Muscle layer of duodenum (tissue), 2 donors: ENCODE measurements around the gene TBC1D17.

ENCODE experiments used
- H3K27ac ChIP-seq: one replicate; pipeline ENCODE4 v1.7.0; 2013; ENCODE audit warnings: mild to moderate bottlenecking, low read length
- H3K27me3 ChIP-seq: one replicate; pipeline ENCODE4 v1.7.0; 2013; ENCODE audit warnings: low read depth, mild to moderate bottlenecking, control low read depth, low read length
- H3K36me3 ChIP-seq, 2 donors: one replicate each; pipeline ENCODE4 v1.7.0; 2013; ENCODE audit warnings: low read length in 2 of 2, control low read depth in 1 of 2, mild to moderate bottlenecking in 1 of 2; ENCODE audit not compliant: insufficient read depth in 2 of 2, control insufficient read depth in 1 of 2
- H3K4me1 ChIP-seq, 2 donors: one replicate each; pipeline ENCODE4 v1.7.0; 2013; ENCODE audit warnings: low read length in 2 of 2, mild to moderate bottlenecking in 2 of 2, control low read depth in 1 of 2, moderate library complexity in 1 of 2; ENCODE audit not compliant: insufficient read depth in 2 of 2, control insufficient read depth in 1 of 2
- H3K4me3 ChIP-seq, 2 donors: one replicate each; pipeline ENCODE4 v1.7.0; 2013; ENCODE audit warnings: low read length in 2 of 2, low read depth in 1 of 2, mild to moderate bottlenecking in 1 of 2
- H3K9me3 ChIP-seq, 2 donors: one replicate each; pipeline ENCODE4 v1.7.0; 2013; ENCODE audit warnings: low read length in 2 of 2, control low read depth in 1 of 2, mild to moderate bottlenecking in 1 of 2; ENCODE audit not compliant: control insufficient read depth in 1 of 2
- donor health status: healthy.

The TBC1D17 gene

GRCh38 chr19:49881186-49881585 is 3.7 kb downstream of the TBC1D17 start:
- no peak overlapping the region for H3K27ac ChIP-seq
- H3K27me3 ChIP-seq = no peaks in the 10 kb centered on the region
- no peak overlapping the region for H3K4me3 ChIP-seq
- no peaks in the 10 kb centered on the region for H3K9me3 ChIP-seq
- H3K4me1 ChIP-seq = peaks cover 6 to 13% of the 10 kb centered on the region in 2 donors
- peaks cover 48 to 76% of the 10 kb centered on the region in 2 donors for H3K36me3 ChIP-seq

DNA sequence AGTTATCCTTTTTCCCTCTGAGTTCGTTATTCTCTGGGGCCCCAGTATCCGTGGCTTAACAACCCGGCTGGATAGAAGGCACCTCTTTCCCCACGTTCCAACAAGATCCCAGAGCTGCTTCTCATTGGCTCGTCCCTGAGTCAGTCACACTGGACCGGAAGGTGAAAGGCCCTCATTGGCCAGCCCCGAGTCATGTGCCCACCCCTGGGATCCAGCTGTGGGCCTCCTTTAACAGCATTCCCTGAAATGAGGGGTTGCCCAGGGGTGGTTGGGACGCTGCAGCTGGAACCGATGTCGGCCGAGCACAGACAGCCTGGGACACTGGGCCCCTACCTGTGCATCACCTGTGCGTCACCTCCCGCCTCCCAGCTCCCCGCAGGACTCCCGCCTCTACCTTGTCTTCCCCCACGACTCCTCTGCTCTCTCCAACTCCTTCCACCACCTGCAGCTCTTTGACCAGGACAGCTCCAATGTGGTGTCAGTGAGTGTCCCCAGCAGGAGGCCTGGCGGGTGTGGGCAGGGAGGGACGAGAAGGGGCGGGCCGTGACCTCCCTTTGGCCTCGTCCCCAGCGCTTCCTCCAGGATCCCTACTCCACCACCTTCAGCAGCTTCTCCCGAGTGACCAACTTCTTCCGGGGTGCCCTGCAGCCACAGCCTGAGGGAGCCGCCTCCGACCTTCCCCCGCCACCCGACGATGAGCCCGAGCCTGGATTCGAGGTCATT is 4.3 kb downstream of the TBC1D17 start:
- no peaks in the 10 kb centered on the region for H3K9me3 ChIP-seq
- no peak overlapping the region for H3K27ac ChIP-seq
- no peaks in the 10 kb centered on the region for H3K27me3 ChIP-seq
- H3K36me3 ChIP-seq = peaks cover 48 to 74% of the 10 kb centered on the region in 2 donors
- H3K4me1 ChIP-seq = peaks cover 6 to 13% of the 10 kb centered on the region in 2 donors
- no peak overlapping the region for H3K4me3 ChIP-seq

- Histone ChIP-seq H3K9me3 (no peaks in the 10 kb centered on the region), H3K36me3 (peaks cover 48 to 73% of the 10 kb centered on the region in 2 donors)
These were observed 5.1 kb downstream of the TBC1D17 start for GRCh38 chr19:49882643-49883042.

GRCh38 chr19:49883094-49883493 is 5.6 kb downstream of the TBC1D17 start:
- Histone ChIP-seq H3K36me3 (peaks cover 48 to 76% of the 10 kb centered on the region in 2 donors), H3K27me3 (no peaks in the 10 kb centered on the region)

More at GRCh38 chr19:49882643-49883042, 5.1 kb downstream of the TBC1D17 start:
- H3K4me1 ChIP-seq = peaks cover 6 to 13% of the 10 kb centered on the region in 2 donors
- no peak overlapping the region for H3K4me3 ChIP-seq
- no peaks in the 10 kb centered on the region for H3K27me3 ChIP-seq
- no peak overlapping the region for H3K27ac ChIP-seq

GRCh38 chr19:49884109-49884508 is 6.6 kb downstream of the TBC1D17 start:
- Histone ChIP-seq H3K27ac (no peak overlapping the region), H3K4me1 (no peaks in the 10 kb centered on the region), H3K27me3 (no peaks in the 10 kb centered on the region), H3K4me3 (no peak overlapping the region), H3K36me3 (peaks cover 48 to 78% of the 10 kb centered on the region in 2 donors), H3K9me3 (no peaks in the 10 kb centered on the region)

More at GRCh38 chr19:49883094-49883493, 5.6 kb downstream of the TBC1D17 start:
- no peaks in the 10 kb centered on the region for H3K9me3 ChIP-seq
- no peak overlapping the region for H3K4me3 ChIP-seq
- H3K4me1 ChIP-seq = peaks cover 6 to 10% of the 10 kb centered on the region in 2 donors
- no peak overlapping the region for H3K27ac ChIP-seq

DNA sequence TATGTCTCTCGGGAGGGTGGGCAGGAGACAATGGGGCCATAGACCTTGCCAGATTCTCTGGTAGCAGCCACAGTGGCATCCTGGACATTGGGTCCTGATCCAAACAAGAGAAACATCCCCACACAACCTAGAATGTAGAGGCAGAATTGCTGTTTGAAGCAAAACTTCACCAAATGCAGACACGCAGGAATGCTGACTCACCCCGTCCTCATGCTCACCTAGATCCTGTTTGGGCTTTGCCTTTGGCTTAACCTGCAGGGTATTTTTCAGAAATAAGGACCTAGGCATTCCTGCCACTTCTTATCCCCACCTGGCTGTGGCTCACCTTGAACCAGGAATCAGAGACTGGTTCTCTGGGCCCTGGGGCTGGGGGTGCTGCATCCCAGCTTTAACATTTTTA is 7.3 kb downstream of the TBC1D17 start:
- H3K36me3 ChIP-seq = peaks cover 48 to 72% of the 10 kb centered on the region in 2 donors
- no peak overlapping the region for H3K4me3 ChIP-seq
- no peaks in the 10 kb centered on the region for H3K9me3 ChIP-seq
- H3K27me3 ChIP-seq = no peaks in the 10 kb centered on the region
- peaks cover 0 to 2% of the 10 kb centered on the region in 2 donors for H3K4me1 ChIP-seq
- H3K27ac ChIP-seq = no peak overlapping the region

- peaks cover 28 to 48% of the 10 kb centered on the region in 2 donors for H3K36me3 ChIP-seq
- H3K9me3 ChIP-seq = no peaks in the 10 kb centered on the region
- no peak overlapping the region for H3K4me3 ChIP-seq
- peaks cover 0 to 9% of the 10 kb centered on the region in 2 donors for H3K4me1 ChIP-seq
- H3K27me3 ChIP-seq = no peaks in the 10 kb centered on the region
- H3K27ac ChIP-seq = no peak overlapping the region
These were observed 9.6 kb downstream of the TBC1D17 start for GRCh38 chr19:49887037-49887664.

DNA sequence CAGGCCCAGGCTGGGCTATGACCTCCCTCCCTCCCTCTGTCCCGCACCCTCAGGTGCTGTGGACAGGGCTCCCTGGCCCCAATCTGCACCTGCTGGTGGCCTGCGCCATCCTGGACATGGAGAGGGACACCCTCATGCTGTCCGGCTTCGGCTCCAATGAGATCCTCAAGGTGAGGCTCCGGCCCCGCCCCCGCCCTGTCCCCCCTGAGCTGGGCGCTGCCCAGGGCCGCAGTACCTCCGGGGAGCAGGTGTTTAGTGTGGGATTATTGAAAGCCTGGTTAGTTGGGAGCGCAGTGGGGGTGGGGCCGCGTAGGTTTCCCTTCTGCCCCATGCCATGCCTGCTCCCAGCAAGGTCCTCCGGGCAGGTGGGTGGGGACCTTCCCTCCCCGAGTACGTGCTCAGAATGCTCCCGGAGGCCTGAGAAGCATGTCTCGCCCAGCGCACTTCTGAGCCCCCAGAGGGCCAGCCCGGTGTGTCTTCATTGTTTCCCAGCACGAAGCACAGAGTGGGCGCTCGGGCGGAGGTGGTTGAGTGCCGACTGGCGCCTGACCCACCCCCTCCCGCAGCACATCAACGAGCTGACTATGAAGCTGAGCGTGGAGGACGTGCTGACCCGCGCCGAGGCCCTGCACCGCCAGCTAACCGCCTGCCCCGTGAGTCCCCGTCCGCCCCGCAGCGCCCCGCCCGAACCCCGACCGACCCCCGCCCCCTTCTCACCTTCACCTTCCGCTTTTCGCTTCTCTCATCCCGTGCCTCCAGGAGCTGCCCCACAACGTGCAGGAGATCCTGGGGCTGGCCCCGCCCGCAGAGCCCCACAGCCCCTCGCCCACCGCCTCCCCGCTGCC is 10.4 kb downstream of the TBC1D17 start:
- no peaks in the 10 kb centered on the region for H3K27me3 ChIP-seq
- no peak overlapping the region for H3K27ac ChIP-seq
- peaks cover 0 to 9% of the 10 kb centered on the region in 2 donors for H3K4me1 ChIP-seq
- no peak overlapping the region for H3K4me3 ChIP-seq
- H3K36me3 ChIP-seq = peaks cover 22 to 41% of the 10 kb centered on the region in 2 donors
- H3K9me3 ChIP-seq = no peaks in the 10 kb centered on the region

DNA sequence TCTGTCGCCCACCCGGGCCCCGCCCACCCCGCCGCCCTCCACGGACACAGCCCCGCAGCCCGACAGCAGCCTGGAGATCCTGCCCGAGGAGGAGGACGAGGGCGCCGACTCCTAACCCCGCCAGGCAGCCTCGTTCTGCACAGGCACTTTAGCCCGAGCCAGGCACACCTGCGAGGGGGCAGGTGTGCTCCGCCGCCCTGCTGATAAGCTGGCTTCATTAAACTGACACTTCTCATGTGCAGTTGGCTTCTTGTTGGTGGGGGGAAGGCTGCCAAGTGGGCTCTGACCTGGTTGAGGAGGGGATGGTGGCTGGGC is 11.0 kb downstream of the TBC1D17 start:
- Histone ChIP-seq H3K27ac (no peak overlapping the region), H3K27me3 (no peaks in the 10 kb centered on the region), H3K9me3 (no peaks in the 10 kb centered on the region), H3K4me1 (peaks cover 0 to 9% of the 10 kb centered on the region in 2 donors), H3K36me3 (peaks cover 16 to 35% of the 10 kb centered on the region in 2 donors), H3K4me3 (no peak overlapping the region)

DNA sequence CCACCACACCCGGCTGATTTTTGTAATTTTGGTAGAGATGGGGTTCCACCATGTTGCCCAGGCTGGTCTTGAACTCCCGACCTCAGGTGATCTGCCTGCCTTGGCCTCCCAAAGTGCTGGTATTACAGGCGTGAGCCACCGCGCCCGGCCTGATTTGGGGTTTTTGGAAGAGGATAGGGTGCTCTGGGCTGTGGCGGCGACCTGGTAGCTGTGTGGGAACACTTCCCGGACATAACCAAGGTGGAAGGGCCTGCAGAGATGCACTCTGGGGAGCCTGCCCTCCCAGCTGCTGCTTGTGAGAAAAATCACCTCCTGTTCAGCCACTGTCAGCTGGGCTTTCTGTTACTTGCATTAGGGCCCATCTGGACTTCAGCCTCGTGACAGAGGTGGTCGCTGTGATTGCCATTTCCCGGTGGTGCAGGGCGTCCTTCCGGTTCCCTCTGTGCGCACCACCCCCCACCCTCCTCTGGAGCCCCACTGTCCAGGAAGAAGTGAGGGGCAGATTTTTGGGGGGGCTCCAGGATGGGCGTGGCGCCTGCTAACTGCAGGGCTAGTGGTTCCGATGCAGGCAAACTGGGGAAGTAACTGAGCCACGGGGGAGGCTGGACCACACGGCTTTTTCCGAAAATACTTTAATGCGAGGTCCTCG is 11.7 kb downstream of the TBC1D17 start:
- H3K9me3 ChIP-seq = no peaks in the 10 kb centered on the region
- peaks cover 0 to 9% of the 10 kb centered on the region in 2 donors for H3K4me1 ChIP-seq
- no peaks in the 10 kb centered on the region for H3K27me3 ChIP-seq
- H3K36me3 ChIP-seq = peaks cover 9 to 28% of the 10 kb centered on the region in 2 donors
- no peak overlapping the region for H3K27ac ChIP-seq
- H3K4me3 ChIP-seq = no peak overlapping the region
